ENCODE results near the gene PTPRT. TPM values are rescaled to one million over a fixed set of nuclear protein-coding genes. Genes with fewer than 3 reads are reported as not detected.

The PTPRT gene
- total RNA-seq, 1 donor = 0.72 TPM

DNA sequence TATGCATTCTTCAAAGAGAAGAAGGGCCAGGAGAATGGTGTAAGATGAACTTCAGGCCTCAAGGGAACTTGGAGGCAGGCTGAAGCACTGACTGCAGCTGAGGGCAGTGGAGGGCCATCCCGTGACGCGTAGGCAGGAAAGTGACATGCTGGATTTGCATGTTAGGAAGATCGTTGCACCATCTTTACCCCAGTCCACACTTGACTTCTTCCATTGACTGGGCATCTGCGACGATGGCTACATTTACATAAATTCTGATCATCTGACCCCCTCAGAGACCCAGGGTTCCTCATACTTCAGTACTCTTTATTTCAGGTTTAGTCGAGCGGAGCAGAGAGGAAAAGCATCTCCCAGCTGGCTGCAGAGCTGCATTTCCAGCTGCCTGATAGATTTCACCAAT lies 180.2 kb downstream of the PTPRT start:
- no peak overlapping the region for H3K4me3 ChIP-seq (ENCODE audit: low read depth, low read length)
- TF ChIP-seq, protein P1, sequence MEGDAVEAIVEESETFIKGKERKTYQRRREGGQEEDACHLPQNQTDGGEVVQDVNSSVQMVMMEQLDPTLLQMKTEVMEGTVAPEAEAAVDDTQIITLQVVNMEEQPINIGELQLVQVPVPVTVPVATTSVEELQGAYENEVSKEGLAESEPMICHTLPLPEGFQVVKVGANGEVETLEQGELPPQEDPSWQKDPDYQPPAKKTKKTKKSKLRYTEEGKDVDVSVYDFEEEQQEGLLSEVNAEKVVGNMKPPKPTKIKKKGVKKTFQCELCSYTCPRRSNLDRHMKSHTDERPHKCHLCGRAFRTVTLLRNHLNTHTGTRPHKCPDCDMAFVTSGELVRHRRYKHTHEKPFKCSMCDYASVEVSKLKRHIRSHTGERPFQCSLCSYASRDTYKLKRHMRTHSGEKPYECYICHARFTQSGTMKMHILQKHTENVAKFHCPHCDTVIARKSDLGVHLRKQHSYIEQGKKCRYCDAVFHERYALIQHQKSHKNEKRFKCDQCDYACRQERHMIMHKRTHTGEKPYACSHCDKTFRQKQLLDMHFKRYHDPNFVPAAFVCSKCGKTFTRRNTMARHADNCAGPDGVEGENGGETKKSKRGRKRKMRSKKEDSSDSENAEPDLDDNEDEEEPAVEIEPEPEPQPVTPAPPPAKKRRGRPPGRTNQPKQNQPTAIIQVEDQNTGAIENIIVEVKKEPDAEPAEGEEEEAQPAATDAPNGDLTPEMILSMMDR (IDR thresholded peaks at IDR 0.05; ENCODE audit: insufficient read depth, low read length) = no peak
- no peak for DNase-seq (ENCODE audit: low read depth)

DNA sequence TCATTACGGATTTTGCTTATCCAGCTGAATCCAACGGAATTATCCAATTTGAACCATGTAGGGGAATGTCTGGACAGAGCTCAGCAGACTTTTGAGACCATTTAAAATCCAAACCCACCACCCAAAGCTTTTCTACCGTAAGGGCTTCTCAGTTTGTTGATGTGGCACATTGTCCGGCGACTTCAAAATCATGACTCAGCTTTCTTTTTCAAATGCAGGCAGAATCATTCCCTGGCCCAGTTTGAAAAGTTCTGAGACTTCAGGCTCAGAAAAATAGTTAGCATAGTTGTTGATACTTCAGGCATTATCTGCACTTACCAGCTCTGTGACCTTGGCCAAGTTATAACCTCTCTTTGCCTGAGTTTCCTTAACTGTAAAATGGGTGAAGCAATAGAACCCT lies 182.2 kb downstream of the PTPRT start:
- H3K4me3 ChIP-seq (ENCODE audit: low read depth, low read length) = no peak overlapping the region
- no peak for DNase-seq (ENCODE audit: low read depth)
- TF ChIP-seq, protein P1 (IDR thresholded peaks at IDR 0.05; ENCODE audit: insufficient read depth, low read length) = no peak

DNA sequence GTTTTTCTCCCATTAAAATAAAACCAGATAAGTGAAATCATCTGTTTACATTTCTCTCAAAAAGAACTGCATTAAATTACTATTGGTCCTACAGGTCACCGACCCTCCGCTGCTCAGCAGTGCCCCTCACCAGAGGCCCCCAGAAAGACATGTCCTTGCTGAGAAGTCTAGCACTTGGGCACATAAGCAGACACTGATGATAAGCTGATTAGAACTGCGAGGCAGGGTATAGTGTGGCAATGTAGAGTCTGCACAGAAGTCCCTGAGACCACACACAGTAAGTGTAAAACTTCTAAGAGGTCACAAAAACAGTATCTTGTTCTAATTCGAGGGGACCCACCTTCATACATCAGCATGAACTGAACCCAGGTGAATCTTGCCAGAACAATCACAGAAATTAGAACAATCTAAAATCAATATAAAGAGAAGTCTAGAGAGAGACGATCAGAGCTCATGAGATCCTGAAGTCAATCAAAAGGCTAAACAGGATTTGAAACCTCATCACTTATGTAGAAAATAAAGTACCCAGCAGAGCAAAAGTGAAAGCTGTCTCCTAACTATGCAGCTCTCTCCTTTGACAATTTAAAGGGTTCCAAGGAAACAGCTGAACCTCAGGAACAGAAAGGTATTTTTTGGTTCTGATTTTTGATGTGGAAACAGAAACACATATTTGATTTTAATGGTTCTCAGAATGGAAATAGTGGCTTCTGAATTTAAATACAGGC lies 182.9 kb downstream of the PTPRT start:
- DNase-seq (ENCODE audit: low read depth) = no peak
- TF ChIP-seq, protein P1 (IDR thresholded peaks at IDR 0.05; ENCODE audit: insufficient read depth, low read length) = no peak
- H3K4me3 ChIP-seq (ENCODE audit: low read depth, low read length) = no peak overlapping the region

DNA sequence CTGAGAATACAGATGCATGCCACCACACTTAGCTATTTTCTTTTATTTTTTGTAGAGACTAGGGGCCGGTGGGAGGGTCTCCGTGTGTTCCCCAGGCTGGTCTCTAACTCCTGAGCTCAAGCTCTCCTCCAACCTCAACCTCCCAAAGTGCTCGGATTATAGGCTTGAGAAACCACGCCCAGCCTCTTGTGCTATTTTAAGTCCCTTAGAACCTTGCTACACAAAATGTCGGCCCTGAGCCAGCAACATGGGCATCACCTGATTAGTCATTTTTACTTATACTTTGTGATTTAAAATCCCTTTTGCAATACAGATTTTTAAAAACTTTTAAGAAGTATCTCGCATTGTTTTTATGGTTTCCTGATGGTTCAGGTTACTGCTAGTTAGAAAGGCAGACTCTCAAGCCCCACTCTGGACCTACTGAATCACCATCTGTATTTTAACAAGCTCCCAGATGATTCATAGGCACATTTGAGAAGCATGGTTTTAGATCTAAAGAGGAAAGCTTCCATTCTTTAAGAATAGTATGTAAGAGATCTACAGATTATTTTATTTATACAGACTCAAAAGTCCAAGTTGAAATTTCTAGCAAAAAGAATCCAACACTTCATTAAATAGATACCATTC lies 186.3 kb downstream of the PTPRT start:
- no peak overlapping the region for H3K4me3 ChIP-seq (ENCODE audit: low read depth, low read length)
- DNase-seq (ENCODE audit: low read depth) = no peak
- TF ChIP-seq, protein P1 (IDR thresholded peaks at IDR 0.05; ENCODE audit: insufficient read depth, low read length) = no peak

DNA sequence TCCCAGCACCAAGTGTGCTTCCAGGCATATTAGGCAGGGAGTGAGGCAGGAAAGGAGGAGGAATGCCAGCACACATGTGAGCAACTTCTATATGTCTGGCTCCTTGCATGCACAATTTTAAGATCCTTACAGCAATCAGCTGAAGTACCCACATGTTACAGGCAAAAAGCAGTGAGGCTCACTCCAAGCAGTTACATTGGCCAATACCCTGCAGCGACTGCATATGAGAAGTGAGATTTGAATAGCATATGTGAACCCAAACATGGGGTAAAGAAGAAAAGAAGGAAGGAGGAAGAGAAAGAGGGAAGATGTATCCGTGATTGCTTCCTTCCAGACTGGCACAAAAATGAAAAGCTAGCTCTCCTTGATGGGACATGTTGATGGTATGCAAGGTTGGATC lies 193.6 kb downstream of the PTPRT start:
- DNase-seq (ENCODE audit: low read depth) = no peak
- no peak overlapping the region for H3K4me3 ChIP-seq (ENCODE audit: low read depth, low read length)
- TF ChIP-seq, protein P1 (IDR thresholded peaks at IDR 0.05; ENCODE audit: insufficient read depth, low read length) = no peak

DNA sequence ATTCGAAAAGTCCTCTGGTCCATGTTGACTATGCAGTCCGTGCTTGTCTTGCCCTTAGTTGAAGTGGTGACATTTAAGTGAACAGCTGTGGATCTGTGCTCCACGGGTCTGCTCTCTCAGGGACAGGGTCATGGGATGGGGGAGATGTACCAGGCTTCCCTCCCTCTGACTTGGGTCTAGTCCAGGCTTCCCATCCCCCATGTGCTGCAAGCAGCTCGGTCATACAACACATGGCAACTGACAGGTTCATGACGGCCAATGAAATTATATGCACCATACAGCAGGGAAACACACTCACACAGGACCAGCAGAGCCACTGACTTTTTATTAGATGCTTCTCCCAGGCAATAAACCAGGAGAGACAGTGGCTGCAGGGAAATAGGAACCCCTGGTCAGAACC lies 201.4 kb downstream of the PTPRT start:
- DNase-seq (ENCODE audit: low read depth) = no peak
- TF ChIP-seq, protein P1 (IDR thresholded peaks at IDR 0.05; ENCODE audit: insufficient read depth, low read length) = no peak

More for the DNA sequence above, 201.4 kb downstream of the PTPRT start:
- H3K4me3 ChIP-seq (ENCODE audit: low read depth, low read length) = no peak overlapping the region
